ENCODE results near the gene TACC3.

The TACC3 gene

GRCh38 chr4:1748465-1748995 is 27.2 kb downstream of the TACC3 start:
- TF ChIP-seq CTCF (IDR thresholded peaks at IDR 0.05; ENCODE audit: extremely low read depth, missing control alignments): peak; percentile 71
- DNase-seq (ENCODE audit: low spot score): peak; percentile 96

- TF ChIP-seq CTCF (IDR thresholded peaks at IDR 0.05; ENCODE audit: extremely low read depth, missing control alignments): no peak
- peak; percentile 46 for DNase-seq (ENCODE audit: low spot score)
Observed at GRCh38 chr4:1749370-1749769, 28.0 kb downstream of the TACC3 start.

GRCh38 chr4:1749826-1750225 is 28.5 kb downstream of the TACC3 start:
- DNase-seq (ENCODE audit: low spot score): no peak
- no peak for TF ChIP-seq CTCF (IDR thresholded peaks at IDR 0.05; ENCODE audit: extremely low read depth, missing control alignments)

GRCh38 chr4:1750381-1751154 is 29.2 kb downstream of the TACC3 start:
- no peak for DNase-seq (ENCODE audit: low spot score)
- no peak for TF ChIP-seq CTCF (IDR thresholded peaks at IDR 0.05; ENCODE audit: extremely low read depth, missing control alignments)

GRCh38 chr4:1751155-1751918 is 30.0 kb downstream of the TACC3 start:
- no peak for TF ChIP-seq CTCF (IDR thresholded peaks at IDR 0.05; ENCODE audit: extremely low read depth, missing control alignments)
- no peak for DNase-seq (ENCODE audit: low spot score)

- TF ChIP-seq CTCF (IDR thresholded peaks at IDR 0.05; ENCODE audit: extremely low read depth, missing control alignments): no peak
- no peak for DNase-seq (ENCODE audit: low spot score)
Observed at GRCh38 chr4:1751919-1752283, 30.6 kb downstream of the TACC3 start.
